ENCODE data around the gene ARSJ. TPM values are rescaled to one million over a fixed set of nuclear protein-coding genes. Genes with fewer than 3 reads are reported as not detected.
"Not testable (repeated sequence)": the region's sequence is repeated elsewhere in the genome, so short reads cannot be mapped to it uniquely, and the experiment has no call there.

ARSJ gene
- total and polyA plus RNA-seq, 5 donors: 1.8 to 8.7 (median 5.2) TPM

GRCh38 chr4:113955411-113955810 lies 24.0 kb downstream of the ARSJ start:
- DNase-seq (no peak), ATAC-seq (no peak)
- H3K9me3 ChIP-seq (ENCODE audit: control insufficient read depth, low read length): no peaks in the 10 kb centered on the region
- H3K27ac ChIP-seq (ENCODE audit: low read length): no peak overlapping the region
- no peak overlapping the region for H3K4me3 ChIP-seq (ENCODE audit: low read length)
- 90% methylated on average over 3 of the region's 3 CpGs for WGBS
- no peaks in the 10 kb centered on the region for H3K27me3 ChIP-seq (ENCODE audit: control insufficient read depth, insufficient read depth)
- intact Hi-C loops (cut with DNase I): loop anchor here in 1 of 4 donors (10.0 kb wide), 1 partner anchor 119 kb away; no protein-coding TSS in a partner anchor
- peaks cover 2% of the 10 kb centered on the region for H3K4me1 ChIP-seq (ENCODE audit: control insufficient read depth, insufficient read depth, low read length)

GRCh38 chr4:113953888-113954287 lies 25.6 kb downstream of the ARSJ start:
- H3K27me3 ChIP-seq (ENCODE audit: control insufficient read depth, insufficient read depth): no peaks in the 10 kb centered on the region
- peaks cover 2% of the 10 kb centered on the region for H3K4me1 ChIP-seq (ENCODE audit: control insufficient read depth, insufficient read depth, low read length)
- no peaks in the 10 kb centered on the region for H3K9me3 ChIP-seq (ENCODE audit: control insufficient read depth, low read length)
- no peak overlapping the region for H3K4me3 ChIP-seq (ENCODE audit: low read length)
- DNase-seq (no peak), ATAC-seq (no peak)
- intact Hi-C loops (cut with DNase I): loop anchor here in 1 of 4 donors (10.0 kb wide), 1 partner anchor 121 kb away; no protein-coding TSS in a partner anchor
- WGBS: 81% methylated on average over 1 of the region's 1 CpG
- H3K27ac ChIP-seq (ENCODE audit: low read length): no peak overlapping the region

DNA sequence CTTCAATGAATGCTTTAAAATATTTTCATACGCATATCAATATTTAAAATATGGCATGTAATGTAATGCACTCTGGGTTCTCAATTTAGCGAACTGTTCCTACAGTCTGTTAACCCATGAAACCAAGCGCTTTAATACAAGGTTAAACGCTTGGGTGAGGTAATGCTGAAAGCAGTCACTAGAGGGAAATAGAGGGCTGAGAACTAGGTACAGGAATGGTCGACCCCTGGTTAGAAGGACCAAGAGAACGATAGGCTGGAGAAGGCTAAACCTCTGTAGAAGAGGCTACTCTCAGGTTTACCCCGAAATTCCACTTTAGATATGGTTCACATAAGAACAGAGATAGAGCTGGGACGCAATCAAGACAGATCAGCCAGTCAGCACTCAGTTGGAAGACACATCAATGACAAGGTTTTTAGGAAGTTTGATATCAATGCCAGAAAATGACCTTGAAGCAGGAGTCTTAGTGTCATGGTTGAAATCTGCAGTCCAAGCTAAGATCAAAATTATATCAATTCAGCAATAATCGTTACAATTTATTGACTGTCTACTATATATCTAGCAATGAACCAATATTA lies 26.9 kb downstream of the ARSJ start:
- DNase-seq (no peak), ATAC-seq (peak; percentile 59 to 88)
- no peak overlapping the region for H3K27ac ChIP-seq (ENCODE audit: low read length)
- intact Hi-C loops (cut with DNase I): loop anchor here in 1 of 4 donors (10.0 kb wide), 1 partner anchor 122 kb away; no protein-coding TSS in a partner anchor
- no peaks in the 10 kb centered on the region for H3K27me3 ChIP-seq (ENCODE audit: control insufficient read depth, insufficient read depth)
- H3K4me1 ChIP-seq (ENCODE audit: control insufficient read depth, insufficient read depth, low read length): peaks cover 2% of the 10 kb centered on the region
- no peak overlapping the region for H3K4me3 ChIP-seq (ENCODE audit: low read length)
- H3K9me3 ChIP-seq (ENCODE audit: control insufficient read depth, low read length): no peaks in the 10 kb centered on the region
- 61% methylated on average over 9 of the region's 9 CpGs for WGBS

- DNase-seq (peak; percentile 37 to 70 (median 49)), ATAC-seq (peak; percentile 71 to 84)
- H3K4me1 ChIP-seq (ENCODE audit: control insufficient read depth, insufficient read depth, low read length): peaks cover 2% of the 10 kb centered on the region
- no peaks in the 10 kb centered on the region for H3K27me3 ChIP-seq (ENCODE audit: control insufficient read depth, insufficient read depth)
- 22% methylated on average over 6 of the region's 6 CpGs for WGBS
- intact Hi-C loops (cut with DNase I): loop anchor here in 1 of 4 donors (10.0 kb wide), 1 partner anchor 124 kb away; no protein-coding TSS in a partner anchor
- H3K9me3 ChIP-seq (ENCODE audit: control insufficient read depth, low read length): no peaks in the 10 kb centered on the region
- no peak overlapping the region for H3K4me3 ChIP-seq (ENCODE audit: low read length)
- H3K27ac ChIP-seq (ENCODE audit: low read length): no peak overlapping the region
These were observed 28.2 kb downstream of the ARSJ start for GRCh38 chr4:113951263-113951662.

DNA sequence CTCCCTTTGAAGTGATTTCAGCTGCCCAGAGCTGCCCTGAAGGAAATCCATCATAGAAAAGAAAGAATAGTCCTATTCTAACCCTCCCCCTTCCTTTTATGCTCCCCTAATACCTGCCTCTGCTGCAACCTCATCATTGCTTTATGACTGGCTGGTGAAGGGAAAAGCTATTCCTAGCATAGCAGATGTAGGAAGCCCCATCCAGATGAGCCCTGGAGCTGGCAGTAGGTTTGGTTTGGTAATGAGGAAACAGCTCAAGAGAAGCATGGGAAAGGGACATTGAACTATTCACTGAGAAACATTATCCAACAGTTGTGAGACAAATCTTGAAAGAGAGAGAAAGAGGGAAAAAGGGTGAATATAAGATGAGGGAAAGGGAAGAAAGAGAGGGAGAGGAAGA lies 29.2 kb downstream of the ARSJ start:
- Histone ChIP-seq H3K27ac (ENCODE audit: low read length) (no peak overlapping the region), H3K4me1 (ENCODE audit: control insufficient read depth, insufficient read depth, low read length) (peaks cover 2% of the 10 kb centered on the region), H3K9me3 (ENCODE audit: control insufficient read depth, low read length) (no peaks in the 10 kb centered on the region), H3K27me3 (ENCODE audit: control insufficient read depth, insufficient read depth) (no peaks in the 10 kb centered on the region), H3K4me3 (ENCODE audit: low read length) (no peak overlapping the region)
- DNase-seq: no peak
- intact Hi-C loops (cut with DNase I): loop anchor here in 1 of 4 donors (10.0 kb wide), 1 partner anchor 125 kb away; no protein-coding TSS in a partner anchor
- ATAC-seq: peak in 1 of 2 donors; percentile 26

DNA sequence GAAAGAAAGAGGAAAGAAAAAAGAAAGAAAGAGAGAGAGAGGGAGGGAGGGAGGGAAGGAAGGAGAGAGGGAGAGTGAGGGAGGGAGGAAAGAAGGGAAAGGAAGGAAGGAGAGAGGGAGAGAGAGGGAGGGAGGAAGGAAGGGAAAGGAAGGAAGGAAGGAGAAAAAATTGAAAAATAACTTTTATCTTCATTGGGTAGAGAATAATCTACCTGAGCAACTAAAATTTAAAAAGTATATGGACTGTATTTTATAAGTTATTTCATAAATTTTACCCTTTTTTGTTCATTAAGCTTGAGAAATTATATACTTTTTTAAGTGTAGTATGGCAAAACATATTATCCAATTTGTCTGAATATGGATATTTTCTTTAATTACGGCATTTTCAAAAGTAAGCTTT lies 32.0 kb downstream of the ARSJ start:
- intact Hi-C loops (cut with DNase I): no loop called here
- H3K27ac ChIP-seq (ENCODE audit: low read length): no peak overlapping the region
- no peak for DNase-seq
- no peak overlapping the region for H3K4me3 ChIP-seq (ENCODE audit: low read length)
- H3K4me1 ChIP-seq (ENCODE audit: control insufficient read depth, insufficient read depth, low read length): peaks cover under 1% of the 10 kb centered on the region
- WGBS: 92% methylated on average over 1 of the region's 1 CpG
- H3K27me3 ChIP-seq (ENCODE audit: control insufficient read depth, insufficient read depth): no peaks in the 10 kb centered on the region
- no peak for ATAC-seq
- H3K9me3 ChIP-seq (ENCODE audit: control insufficient read depth, low read length): no peaks in the 10 kb centered on the region

GRCh38 chr4:113945906-113946305 lies 33.5 kb downstream of the ARSJ start:
- intact Hi-C loops (cut with DNase I): no loop called here
- ATAC-seq (no peak), DNase-seq (no peak)
- Histone ChIP-seq H3K27me3 (ENCODE audit: control insufficient read depth, insufficient read depth) (no peaks in the 10 kb centered on the region), H3K4me1 (ENCODE audit: control insufficient read depth, insufficient read depth, low read length) (no peaks in the 10 kb centered on the region), H3K4me3 (ENCODE audit: low read length) (no peak overlapping the region), H3K9me3 (ENCODE audit: control insufficient read depth, low read length) (no peaks in the 10 kb centered on the region), H3K27ac (ENCODE audit: low read length) (no peak overlapping the region)
- 59% methylated on average over 1 of the region's 1 CpG for WGBS

GRCh38 chr4:113943863-113944262 lies 35.6 kb downstream of the ARSJ start:
- intact Hi-C loops (cut with DNase I): no loop called here
- H3K9me3 ChIP-seq (ENCODE audit: control insufficient read depth, low read length): no peaks in the 10 kb centered on the region
- DNase-seq: no peak
- no peaks in the 10 kb centered on the region for H3K4me1 ChIP-seq (ENCODE audit: control insufficient read depth, insufficient read depth, low read length)
- H3K4me3 ChIP-seq (ENCODE audit: low read length): no peak overlapping the region
- 57% methylated on average over 3 of the region's 3 CpGs for WGBS
- H3K27me3 ChIP-seq (ENCODE audit: control insufficient read depth, insufficient read depth): no peaks in the 10 kb centered on the region
- ATAC-seq: no peak
- H3K27ac ChIP-seq (ENCODE audit: low read length): no peak overlapping the region

DNA sequence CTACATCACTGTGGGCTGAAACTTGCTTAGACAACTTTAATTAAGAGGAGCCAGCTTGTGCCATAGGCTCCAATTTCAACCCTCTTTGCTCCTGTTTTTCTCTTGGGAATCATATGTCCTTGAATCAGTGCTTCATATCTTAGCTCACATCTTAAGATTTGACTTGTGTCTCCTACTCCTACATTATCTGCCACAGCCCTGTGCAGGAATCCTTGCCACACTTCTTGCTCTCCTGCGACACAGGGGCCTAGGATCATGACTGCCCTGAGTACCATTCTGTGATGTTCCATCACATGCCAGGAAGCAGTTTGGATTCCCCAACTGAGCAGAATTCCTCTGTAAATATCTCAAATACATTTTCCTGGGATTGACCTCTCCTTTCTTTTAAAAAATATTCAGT lies 36.4 kb downstream of the ARSJ start:
- 100% methylated on average over 1 of the region's 1 CpG for WGBS
- Histone ChIP-seq H3K27me3 (ENCODE audit: control insufficient read depth, insufficient read depth) (no peaks in the 10 kb centered on the region), H3K4me1 (ENCODE audit: control insufficient read depth, insufficient read depth, low read length) (no peaks in the 10 kb centered on the region), H3K4me3 (ENCODE audit: low read length) (no peak overlapping the region), H3K9me3 (ENCODE audit: control insufficient read depth, low read length) (no peaks in the 10 kb centered on the region), H3K27ac (ENCODE audit: low read length) (no peak overlapping the region)
- DNase-seq: no peak
- intact Hi-C loops (cut with DNase I): no loop called here
- no peak for ATAC-seq

- intact Hi-C loops (cut with DNase I): no loop called here
- DNase-seq: no peak
- no peaks in the 10 kb centered on the region for H3K27me3 ChIP-seq (ENCODE audit: control insufficient read depth, insufficient read depth)
- no peak for ATAC-seq
- no peak overlapping the region for H3K27ac ChIP-seq (ENCODE audit: low read length)
- 58% methylated on average over 1 of the region's 1 CpG for WGBS
- H3K4me3 ChIP-seq (ENCODE audit: low read length): no peak overlapping the region
- H3K4me1 ChIP-seq (ENCODE audit: control insufficient read depth, insufficient read depth, low read length): no peaks in the 10 kb centered on the region
- H3K9me3 ChIP-seq (ENCODE audit: control insufficient read depth, low read length): no peaks in the 10 kb centered on the region
These were observed 37.6 kb downstream of the ARSJ start for GRCh38 chr4:113941836-113942235.

DNA sequence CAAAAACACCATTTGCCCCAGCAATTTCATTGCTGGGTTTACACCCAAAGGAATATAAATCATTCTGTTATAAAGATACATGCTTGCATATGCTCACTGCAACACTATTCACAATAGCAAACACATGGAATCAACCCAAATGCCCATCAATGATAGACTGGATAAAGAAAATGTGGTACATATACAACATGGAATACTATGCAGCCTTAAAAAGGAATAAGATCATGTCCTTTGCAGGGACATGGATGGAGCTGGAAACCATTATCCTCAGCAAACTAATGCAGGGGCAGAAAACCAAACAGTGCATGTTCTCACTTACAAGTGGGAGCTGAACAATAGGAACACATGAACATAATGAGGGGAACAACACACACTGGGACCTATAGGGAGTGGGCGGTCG lies 39.3 kb downstream of the ARSJ start:
- H3K4me1 ChIP-seq (ENCODE audit: control insufficient read depth, insufficient read depth, low read length); intact Hi-C loops (cut with DNase I); H3K4me3 ChIP-seq (ENCODE audit: low read length); H3K9me3 ChIP-seq (ENCODE audit: control insufficient read depth, low read length); H3K27me3 ChIP-seq (ENCODE audit: control insufficient read depth, insufficient read depth); DNase-seq; ATAC-seq; H3K27ac ChIP-seq (ENCODE audit: low read length): not testable (repeated sequence)
- 98% methylated on average over 2 of the region's 2 CpGs for WGBS

DNA sequence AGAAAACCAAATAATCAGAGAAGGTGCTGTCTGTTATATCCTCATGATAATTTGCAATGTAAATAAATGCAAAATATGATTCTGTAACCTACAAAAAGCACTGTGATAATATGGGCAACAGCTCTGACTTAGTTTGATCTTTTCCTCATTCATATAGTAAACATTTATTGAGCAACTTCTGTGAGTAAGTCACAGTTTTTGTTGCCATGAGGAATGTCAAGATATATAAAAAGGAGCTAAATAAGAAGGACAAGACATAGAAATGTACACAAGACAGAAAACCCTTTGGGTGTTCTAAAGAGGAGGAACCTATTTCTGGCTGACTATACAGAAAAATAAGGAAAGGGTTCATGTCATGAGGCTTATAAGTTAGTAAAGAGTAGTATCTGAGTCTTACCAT lies 44.3 kb downstream of the ARSJ start:
- H3K27me3 ChIP-seq (ENCODE audit: control insufficient read depth, insufficient read depth): no peaks in the 10 kb centered on the region
- no peak overlapping the region for H3K4me3 ChIP-seq (ENCODE audit: low read length)
- DNase-seq (no peak), ATAC-seq (no peak)
- H3K27ac ChIP-seq (ENCODE audit: low read length): no peak overlapping the region
- H3K9me3 ChIP-seq (ENCODE audit: control insufficient read depth, low read length): no peaks in the 10 kb centered on the region
- intact Hi-C loops (cut with DNase I): no loop called here
- no peaks in the 10 kb centered on the region for H3K4me1 ChIP-seq (ENCODE audit: control insufficient read depth, insufficient read depth, low read length)
